ENCODE measurements around the gene KIAA1549.

KIAA1549 gene

GRCh38 chr7:138963675-138964074 lies 17.5 kb downstream of the KIAA1549 start:
- Histone ChIP-seq H3K9me3 (peaks cover 14% of the 10 kb centered on the region), H3K36me3 (peaks cover 20% of the 10 kb centered on the region; the same call in 1 of the 2 replicates), H3K4me3 (no peak overlapping the region), H3K4me1 (peaks cover 15% of the 10 kb centered on the region), H3K9ac (no peak overlapping the region), H4K20me1 (0 out of 2 replicates have a peak, but pooled peaks cover 16% of the 10 kb centered on the region), H3K4me2 (peak overlapping the region; percentile 4; the same call in 1 of the 2 replicates), H3K27me3 (no peaks in the 10 kb centered on the region), H3K27ac (no peak overlapping the region)
- TF ChIP-seq Cebpa-rat (IDR thresholded peaks at IDR 0.05): no peak

DNA sequence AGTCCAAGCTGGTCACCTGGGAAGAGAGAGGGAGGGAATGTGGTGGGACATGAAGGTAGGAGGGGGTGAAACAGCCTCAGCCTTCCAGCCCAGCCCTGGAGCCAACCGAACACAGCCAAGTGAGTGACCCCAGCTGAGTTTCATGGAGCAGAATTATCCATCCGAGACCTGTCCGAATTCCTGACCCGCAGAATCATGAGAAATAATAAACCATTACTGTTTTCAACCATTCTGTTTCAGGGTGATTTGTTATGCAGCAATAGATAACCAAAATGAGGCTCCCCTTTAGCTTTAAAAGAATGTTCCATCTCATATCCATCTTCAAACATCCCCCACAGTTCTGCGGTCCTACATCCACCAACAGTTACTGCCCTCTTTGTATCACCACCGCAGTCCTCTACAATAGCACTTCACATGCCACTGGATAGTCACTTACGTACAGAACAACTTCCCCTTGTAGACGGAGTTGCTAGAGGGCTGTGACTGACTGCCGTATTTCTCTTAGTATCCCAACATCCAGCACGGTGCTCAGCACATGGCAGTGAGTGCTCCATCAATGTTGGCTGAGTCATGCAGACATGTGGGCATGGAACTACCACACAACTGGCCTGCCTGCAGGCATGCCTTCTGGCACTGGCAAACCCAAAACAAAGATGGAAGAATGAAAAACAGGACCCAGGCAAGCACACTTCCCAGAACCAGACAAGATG lies 18.5 kb downstream of the KIAA1549 start:
- Histone ChIP-seq H3K4me2 (no peak overlapping the region), H4K20me1 (0 out of 2 replicates have a peak, but pooled peaks cover 16% of the 10 kb centered on the region), H3K4me1 (peaks cover 15% of the 10 kb centered on the region), H3K36me3 (peaks cover 17% of the 10 kb centered on the region; the same call in 1 of the 2 replicates), H3K9ac (no peak overlapping the region), H3K27me3 (no peaks in the 10 kb centered on the region), H3K27ac (no peak overlapping the region), H3K9me3 (peaks cover 24% of the 10 kb centered on the region), H3K4me3 (no peak overlapping the region)
- no peak for TF ChIP-seq Cebpa-rat (IDR thresholded peaks at IDR 0.05)

- no peak for TF ChIP-seq Cebpa-rat (IDR thresholded peaks at IDR 0.05)
- Histone ChIP-seq H3K27ac (no peak overlapping the region), H3K9me3 (peaks cover 29% of the 10 kb centered on the region), H3K4me2 (no peak overlapping the region), H3K27me3 (no peaks in the 10 kb centered on the region), H3K4me3 (no peak overlapping the region), H3K4me1 (peaks cover 15% of the 10 kb centered on the region), H3K9ac (no peak overlapping the region), H3K36me3 (peaks cover 24% of the 10 kb centered on the region), H4K20me1 (0 out of 2 replicates have a peak, but pooled peaks cover 16% of the 10 kb centered on the region)
These were observed 20.0 kb downstream of the KIAA1549 start for GRCh38 chr7:138961159-138961558.

GRCh38 chr7:138958391-138958956 lies 22.7 kb downstream of the KIAA1549 start:
- no peak overlapping the region for H3K27ac ChIP-seq
- H3K9ac ChIP-seq: no peak overlapping the region
- peaks cover 32% of the 10 kb centered on the region for H3K9me3 ChIP-seq
- no peak for TF ChIP-seq Cebpa-rat (IDR thresholded peaks at IDR 0.05)
- H3K36me3 ChIP-seq: peaks cover 26% of the 10 kb centered on the region
- H3K4me1 ChIP-seq: peaks cover 14% of the 10 kb centered on the region
- no peak overlapping the region for H3K4me2 ChIP-seq
- no peak overlapping the region for H3K4me3 ChIP-seq
- peaks cover 17% of the 10 kb centered on the region; the same call in 1 of the 2 replicates for H4K20me1 ChIP-seq
- H3K27me3 ChIP-seq: no peaks in the 10 kb centered on the region

DNA sequence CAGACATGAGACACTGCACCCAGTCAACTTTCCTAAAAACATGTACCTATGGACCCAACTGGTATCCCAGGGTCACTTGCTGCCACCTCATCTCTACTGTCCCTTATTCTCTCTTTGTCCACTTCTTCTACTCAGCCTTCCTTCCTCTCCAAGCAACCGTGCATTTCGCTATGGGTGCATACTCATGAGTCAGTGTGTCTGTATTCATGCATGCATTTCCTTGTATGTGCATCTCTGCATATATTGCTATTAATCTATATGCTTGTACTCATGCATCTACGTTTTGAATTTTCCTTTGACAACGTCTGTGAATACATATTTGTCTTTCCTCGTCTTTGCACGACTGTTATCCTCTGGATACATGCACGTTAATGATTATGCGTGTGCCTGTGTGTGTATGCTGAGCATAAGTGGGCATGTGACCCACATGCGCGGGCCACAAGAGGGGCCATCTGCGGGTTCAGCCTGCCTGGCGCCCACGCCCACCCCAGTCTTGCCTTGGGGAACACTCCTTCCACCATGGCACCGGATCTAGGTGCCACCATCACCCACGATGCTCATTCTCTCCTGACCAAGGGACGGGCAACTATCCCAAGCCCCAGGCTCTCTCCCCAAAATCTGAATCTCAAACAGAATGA lies 23.3 kb downstream of the KIAA1549 start:
- Histone ChIP-seq H3K4me2 (no peak overlapping the region), H3K36me3 (peaks cover 26% of the 10 kb centered on the region), H3K27me3 (no peaks in the 10 kb centered on the region), H3K27ac (no peak overlapping the region), H3K4me1 (peaks cover 8% of the 10 kb centered on the region; the same call in 1 of the 2 replicates), H3K9ac (no peak overlapping the region), H4K20me1 (peaks cover 17% of the 10 kb centered on the region; the same call in 1 of the 2 replicates), H3K9me3 (peaks cover 32% of the 10 kb centered on the region), H3K4me3 (no peak overlapping the region)
- no peak for TF ChIP-seq Cebpa-rat (IDR thresholded peaks at IDR 0.05)

DNA sequence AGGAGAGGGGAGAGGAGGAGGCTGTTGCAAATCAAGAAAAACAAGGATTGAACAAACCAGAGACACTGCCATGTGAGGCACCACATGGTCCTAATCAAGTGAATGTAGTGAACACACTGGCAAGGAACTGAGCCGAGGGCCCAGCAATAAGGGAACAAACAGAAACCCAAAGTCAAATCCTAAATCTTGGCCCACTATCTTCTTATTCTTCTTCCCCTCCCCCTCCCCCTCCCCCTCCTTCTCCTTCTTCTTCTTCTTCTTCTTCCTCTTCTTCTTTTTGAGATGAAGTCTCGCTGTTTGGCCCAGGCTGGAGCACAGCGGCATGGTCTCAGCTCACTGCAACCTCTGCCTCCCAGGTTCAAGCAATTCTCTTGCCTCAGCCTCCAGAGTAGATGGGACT lies 24.0 kb downstream of the KIAA1549 start:
- no peak overlapping the region for H3K4me3 ChIP-seq
- H3K9ac ChIP-seq: no peak overlapping the region
- no peak for TF ChIP-seq Cebpa-rat (IDR thresholded peaks at IDR 0.05)
- H3K9me3 ChIP-seq: peaks cover 32% of the 10 kb centered on the region
- H4K20me1 ChIP-seq: peaks cover 17% of the 10 kb centered on the region; the same call in 1 of the 2 replicates
- H3K36me3 ChIP-seq: peaks cover 19% of the 10 kb centered on the region
- no peak overlapping the region for H3K4me2 ChIP-seq
- H3K27ac ChIP-seq: no peak overlapping the region
- peaks cover 7% of the 10 kb centered on the region; the same call in 1 of the 2 replicates for H3K4me1 ChIP-seq
- H3K27me3 ChIP-seq: no peaks in the 10 kb centered on the region

GRCh38 chr7:138954545-138955475 lies 26.4 kb downstream of the KIAA1549 start:
- H3K27ac ChIP-seq: no peak overlapping the region

GRCh38 chr7:138952791-138953190 lies 28.4 kb downstream of the KIAA1549 start:
- H3K4me3 ChIP-seq: no peak overlapping the region
- H3K9me3 ChIP-seq: peaks cover 20% of the 10 kb centered on the region
- no peak overlapping the region for H3K4me2 ChIP-seq
- no peak overlapping the region for H3K27ac ChIP-seq
- no peaks in the 10 kb centered on the region for H3K27me3 ChIP-seq
- H3K9ac ChIP-seq: no peak overlapping the region
- H3K36me3 ChIP-seq: peaks cover 11% of the 10 kb centered on the region
- TF ChIP-seq Cebpa-rat (IDR thresholded peaks at IDR 0.05): no peak
- peaks cover 44% of the 10 kb centered on the region for H4K20me1 ChIP-seq
- H3K4me1 ChIP-seq: peaks cover 16% of the 10 kb centered on the region

More at GRCh38 chr7:138954545-138955475, 26.4 kb downstream of the KIAA1549 start:
- Histone ChIP-seq H3K36me3 (peaks cover 11% of the 10 kb centered on the region), H3K4me1 (peaks cover 7% of the 10 kb centered on the region; the same call in 1 of the 2 replicates), H3K4me2 (no peak overlapping the region), H3K9ac (no peak overlapping the region), H4K20me1 (peaks cover 28% of the 10 kb centered on the region), H3K27me3 (no peaks in the 10 kb centered on the region), H3K4me3 (no peak overlapping the region), H3K9me3 (peaks cover 32% of the 10 kb centered on the region)
- TF ChIP-seq Cebpa-rat (IDR thresholded peaks at IDR 0.05): no peak

DNA sequence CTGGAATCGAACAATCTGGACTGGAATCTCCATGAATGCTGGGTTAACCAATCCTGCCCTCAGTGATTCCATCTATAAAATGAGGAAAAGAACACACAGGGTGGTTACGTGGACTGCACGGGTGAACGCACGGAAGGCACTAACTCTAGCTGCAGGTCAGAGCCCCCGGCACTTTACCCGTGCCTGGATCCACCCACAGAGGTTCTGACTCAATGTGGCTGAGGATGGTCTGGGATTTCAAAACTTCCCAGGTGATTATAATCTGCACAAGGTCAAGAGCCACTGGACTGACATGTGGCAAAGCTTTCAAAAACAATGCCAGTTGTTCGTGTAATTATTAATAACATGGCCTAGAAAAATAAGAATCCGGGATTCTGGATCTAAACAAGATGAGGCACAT lies 29.2 kb downstream of the KIAA1549 start:
- Histone ChIP-seq H3K4me1 (peaks cover 16% of the 10 kb centered on the region), H3K4me2 (no peak overlapping the region), H3K27ac (no peak overlapping the region), H3K36me3 (peaks cover 10% of the 10 kb centered on the region), H4K20me1 (peaks cover 52% of the 10 kb centered on the region), H3K9ac (no peak overlapping the region), H3K4me3 (no peak overlapping the region), H3K9me3 (peaks cover 12% of the 10 kb centered on the region), H3K27me3 (no peaks in the 10 kb centered on the region)
- no peak for TF ChIP-seq Cebpa-rat (IDR thresholded peaks at IDR 0.05)
